Activated CD8-positive, alpha-beta T cell treated with anti-CD3 and anti-CD28 coated beads for 36 hours (primary cell): ENCODE results near the gene TBC1D17. TPM values are rescaled to one million over a fixed set of nuclear protein-coding genes. Genes with fewer than 3 reads are reported as not detected.
A peak's percentile ranks its signal among the peaks of the same experiment; 100 is the strongest.

Experiments
- ATAC-seq: fragments of 200-7000 bp; cut with Tn5 transposase; one replicate; pipeline ENCODE4 v1.10.0; 2021; ENCODE audit warnings: mild to moderate bottlenecking, moderate library complexity
- CTCF ChIA-PET: fragments of 350-600 bp; sonication (Branson Sonifier 250); formaldehyde crosslinking; loops from one replicate; lab custom pipeline; 2021; ENCODE audit warnings: antibody characterized with exemption; lab: Charles Lee
- POLR2A ChIA-PET: fragments of 350-600 bp; sonication (Branson Sonifier 250); formaldehyde crosslinking; loops from one replicate; lab custom pipeline; 2021; ENCODE audit warnings: antibody characterized with exemption; lab: Charles Lee
- DNase-seq: peaks from one replicate; pipeline ENCODE4 v3.0.0-alpha.2; 2020
- H3K27ac Mint-ChIP-seq: one replicate; pipeline ENCODE4 v1.8.0; 2021; ENCODE audit warnings: mild to moderate bottlenecking, mixed read lengths
- H3K27me3 Mint-ChIP-seq: one replicate; pipeline ENCODE4 v1.8.0; 2021; ENCODE audit warnings: mixed read lengths
- H3K36me3 Mint-ChIP-seq: one replicate; pipeline ENCODE4 v1.8.0; 2021; ENCODE audit warnings: low read depth, mixed read lengths
- H3K4me1 Mint-ChIP-seq: one replicate; pipeline ENCODE4 v1.8.0; 2021; ENCODE audit warnings: low read depth, mixed read lengths
- H3K4me3 Mint-ChIP-seq: one replicate; pipeline ENCODE4 v1.8.0; 2021; ENCODE audit warnings: mild to moderate bottlenecking, moderate library complexity, mixed read lengths
- H3K9me3 Mint-ChIP-seq: one replicate; pipeline ENCODE4 v1.8.0; 2021; ENCODE audit warnings: mixed read lengths
- intact Hi-C: fragments of 100-400 bp; cut with micrococcal nuclease; formaldehyde crosslinking; loops from one replicate; pipeline ENCODE4 v1.10.0; 2022
- total RNA-seq, 2 experiments: library from RNA; stranded (reverse); gene quantifications; one replicate each; pipeline ENCODE4 v1.2.3, GENCODE V29; 2021
- TF ChIP-seq, protein P1 (sequence below): fragments of 200-600 bp; IDR thresholded peaks from one replicate; pipeline ENCODE4 v1.8.0; 2022; ENCODE audit warnings: antibody characterized with exemption, mild to moderate bottlenecking

The TBC1D17 gene
- total RNA-seq, 2 experiments from 2014 or later: 26.6 to 26.8 TPM

- TF ChIP-seq, protein P1, sequence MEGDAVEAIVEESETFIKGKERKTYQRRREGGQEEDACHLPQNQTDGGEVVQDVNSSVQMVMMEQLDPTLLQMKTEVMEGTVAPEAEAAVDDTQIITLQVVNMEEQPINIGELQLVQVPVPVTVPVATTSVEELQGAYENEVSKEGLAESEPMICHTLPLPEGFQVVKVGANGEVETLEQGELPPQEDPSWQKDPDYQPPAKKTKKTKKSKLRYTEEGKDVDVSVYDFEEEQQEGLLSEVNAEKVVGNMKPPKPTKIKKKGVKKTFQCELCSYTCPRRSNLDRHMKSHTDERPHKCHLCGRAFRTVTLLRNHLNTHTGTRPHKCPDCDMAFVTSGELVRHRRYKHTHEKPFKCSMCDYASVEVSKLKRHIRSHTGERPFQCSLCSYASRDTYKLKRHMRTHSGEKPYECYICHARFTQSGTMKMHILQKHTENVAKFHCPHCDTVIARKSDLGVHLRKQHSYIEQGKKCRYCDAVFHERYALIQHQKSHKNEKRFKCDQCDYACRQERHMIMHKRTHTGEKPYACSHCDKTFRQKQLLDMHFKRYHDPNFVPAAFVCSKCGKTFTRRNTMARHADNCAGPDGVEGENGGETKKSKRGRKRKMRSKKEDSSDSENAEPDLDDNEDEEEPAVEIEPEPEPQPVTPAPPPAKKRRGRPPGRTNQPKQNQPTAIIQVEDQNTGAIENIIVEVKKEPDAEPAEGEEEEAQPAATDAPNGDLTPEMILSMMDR: no peak
- ChIA-PET POLR2A (interaction anchor here (1.1 to 2.1 kb wide), 4 partner anchors 19 to 41 kb away, joined by 4 to 9 read pairs (median 6); partner anchors contain the start of gene PTOV1), CTCF (no interaction called here)
- H3K4me1 Mint-ChIP-seq: peaks cover 41% of the 10 kb centered on the region
- intact Hi-C loops: loop anchor here (10.0 kb wide), 1 partner anchor 54 kb away; the partner anchor contains the start of genes ATF5 and NUP62
- no peak overlapping the region for H3K4me3 Mint-ChIP-seq
- ATAC-seq: no peak
- no peaks in the 10 kb centered on the region for H3K27me3 Mint-ChIP-seq
- no peaks in the 10 kb centered on the region for H3K9me3 Mint-ChIP-seq
- peak; percentile 26 for DNase-seq
- no peak overlapping the region for H3K27ac Mint-ChIP-seq
- peaks cover 14% of the 10 kb centered on the region for H3K36me3 Mint-ChIP-seq
Observed at GRCh38 chr19:49870309-49870901, 7.1 kb upstream of the TBC1D17 start.

DNA sequence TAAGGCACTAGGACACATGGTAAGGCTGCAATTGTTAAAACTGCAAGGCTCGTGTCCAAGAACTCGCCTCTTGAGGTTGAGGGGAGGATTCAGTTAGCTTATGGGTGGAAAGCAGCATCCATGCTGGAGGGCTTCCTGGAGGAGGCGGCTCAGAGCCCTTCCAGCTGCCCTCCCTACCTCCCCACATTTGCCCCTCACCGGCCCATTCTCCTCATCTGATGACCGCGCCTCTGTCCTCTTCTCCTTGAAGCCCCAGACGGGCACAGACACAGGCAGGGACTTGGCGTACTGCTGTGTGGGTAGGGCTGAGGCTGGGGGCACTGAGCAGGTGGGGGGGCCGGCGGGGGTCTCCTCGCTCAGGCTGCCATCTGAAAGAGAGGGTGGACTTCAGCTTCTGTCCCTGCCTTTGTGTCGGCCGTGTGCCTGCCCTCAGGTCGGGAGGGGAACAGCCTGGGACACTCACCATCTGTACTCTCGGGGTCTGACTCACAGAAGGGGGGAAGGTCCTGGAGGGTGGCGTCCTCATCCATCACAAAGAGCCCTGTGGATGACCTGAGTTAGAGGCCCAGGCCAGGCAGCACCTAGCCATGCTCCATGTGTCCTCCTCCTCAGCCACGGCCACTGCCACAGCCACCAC is 6.0 kb upstream of the TBC1D17 start:
- TF ChIP-seq, protein P1: no peak
- Mint-ChIP-seq H3K27ac (peak overlapping the region; percentile 28), H3K27me3 (no peaks in the 10 kb centered on the region), H3K9me3 (no peaks in the 10 kb centered on the region), H3K4me3 (no peak overlapping the region), H3K36me3 (peaks cover 6% of the 10 kb centered on the region), H3K4me1 (peaks cover 32% of the 10 kb centered on the region)
- CTCF ChIA-PET: no interaction called here
- DNase-seq: no peak
- ATAC-seq: no peak
- intact Hi-C loops: loop anchor here (10.0 kb wide), 1 partner anchor 53 kb away; the partner anchor contains the start of genes ATF5 and NUP62
- POLR2A ChIA-PET: interaction anchor here (2.1 kb wide), 1 partner anchor 20 kb away, joined by 6 read pairs; the partner anchor contains the start of gene PTOV1

DNA sequence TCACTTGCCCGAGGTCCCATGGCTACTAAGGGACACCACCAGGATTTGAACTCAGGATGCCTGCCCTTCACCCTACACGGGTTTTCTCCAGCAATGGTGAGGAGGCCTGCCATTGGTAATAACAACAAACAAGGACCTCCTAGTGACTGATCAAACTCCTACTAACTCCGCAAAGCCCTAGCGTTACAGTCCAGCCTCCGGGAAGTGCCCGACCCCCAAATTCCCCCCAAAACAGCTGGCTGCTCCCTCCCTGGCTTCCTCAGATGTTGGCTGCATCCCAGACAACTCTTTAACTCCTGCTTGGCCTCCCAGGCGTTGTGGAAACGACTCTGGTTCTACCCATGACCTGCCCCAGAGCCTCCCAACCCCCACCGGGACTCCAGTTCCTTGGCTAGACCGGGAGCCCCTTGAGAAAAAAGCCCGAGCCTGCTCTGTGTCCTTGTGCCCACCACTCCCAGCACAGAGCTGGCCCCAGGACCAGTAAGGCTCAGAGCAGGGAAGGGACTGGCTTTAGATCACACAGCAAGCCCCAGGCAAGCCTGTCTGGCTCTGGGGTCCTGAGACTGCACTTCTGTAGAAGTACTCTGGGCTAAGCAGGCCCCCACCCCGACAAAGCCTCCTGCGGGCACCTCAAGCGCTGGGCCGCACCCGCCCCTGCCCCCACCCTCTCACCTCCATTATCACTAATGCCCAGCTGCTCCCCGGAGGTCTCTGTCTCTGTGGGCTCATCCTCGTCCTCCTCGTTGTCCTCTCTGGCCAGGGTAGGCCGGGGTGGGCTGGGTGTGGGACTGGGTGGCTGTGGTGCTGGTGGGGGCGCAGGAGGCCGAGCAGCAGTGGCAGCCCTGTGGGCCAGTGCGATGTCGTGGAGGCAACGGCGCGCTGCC is 5.0 kb upstream of the TBC1D17 start:
- intact Hi-C loops: loop anchor here (10.0 kb wide), 1 partner anchor 52 kb away; the partner anchor contains the start of genes ATF5 and NUP62

GRCh38 chr19:49873129-49873521 is 4.4 kb upstream of the TBC1D17 start:
- Mint-ChIP-seq H3K27me3 (no peaks in the 10 kb centered on the region), H3K27ac (no peak overlapping the region), H3K4me3 (no peak overlapping the region), H3K36me3 (peaks cover 5% of the 10 kb centered on the region), H3K9me3 (no peaks in the 10 kb centered on the region), H3K4me1 (peaks cover 27% of the 10 kb centered on the region)
- POLR2A ChIA-PET: interaction anchor here (0.7 kb wide), 1 partner anchor 42 kb away, joined by 3 read pairs; no protein-coding TSS in a partner anchor
- CTCF ChIA-PET: no interaction called here
- DNase-seq: no peak
- ATAC-seq: no peak
- intact Hi-C loops: loop anchor here (10.0 kb wide), 1 partner anchor 52 kb away; the partner anchor contains the start of genes ATF5 and NUP62
- TF ChIP-seq, protein P1: no peak

More for the DNA sequence above, 5.0 kb upstream of the TBC1D17 start:
- no peaks in the 10 kb centered on the region for H3K9me3 Mint-ChIP-seq
- ATAC-seq (no peak), DNase-seq (no peak)
- H3K27ac Mint-ChIP-seq: no peak overlapping the region
- CTCF ChIA-PET: no interaction called here
- POLR2A ChIA-PET: interaction anchor here (0.7 to 2.1 kb wide), 2 partner anchors 21 to 42 kb away, joined by 3 to 6 read pairs; partner anchors contain the start of gene PTOV1
- no peak overlapping the region for H3K4me3 Mint-ChIP-seq
- peaks cover 28% of the 10 kb centered on the region for H3K4me1 Mint-ChIP-seq
- H3K36me3 Mint-ChIP-seq: peaks cover 3% of the 10 kb centered on the region
- H3K27me3 Mint-ChIP-seq: no peaks in the 10 kb centered on the region
- TF ChIP-seq, protein P1: no peak
